NCI-H1092 (cell line): ENCODE results near the gene BSN.

ENCODE experiments used
- DNase-seq: peaks from one replicate; lab custom pipeline; 2025; lab: John Stamatoyannopoulos, UW

BSN gene

GRCh38 chr3:49654955-49655556 is 100.8 kb downstream of the BSN start:
- peak; percentile 17 for DNase-seq

GRCh38 chr3:49655731-49656285 is 101.5 kb downstream of the BSN start:
- no peak for DNase-seq

DNA sequence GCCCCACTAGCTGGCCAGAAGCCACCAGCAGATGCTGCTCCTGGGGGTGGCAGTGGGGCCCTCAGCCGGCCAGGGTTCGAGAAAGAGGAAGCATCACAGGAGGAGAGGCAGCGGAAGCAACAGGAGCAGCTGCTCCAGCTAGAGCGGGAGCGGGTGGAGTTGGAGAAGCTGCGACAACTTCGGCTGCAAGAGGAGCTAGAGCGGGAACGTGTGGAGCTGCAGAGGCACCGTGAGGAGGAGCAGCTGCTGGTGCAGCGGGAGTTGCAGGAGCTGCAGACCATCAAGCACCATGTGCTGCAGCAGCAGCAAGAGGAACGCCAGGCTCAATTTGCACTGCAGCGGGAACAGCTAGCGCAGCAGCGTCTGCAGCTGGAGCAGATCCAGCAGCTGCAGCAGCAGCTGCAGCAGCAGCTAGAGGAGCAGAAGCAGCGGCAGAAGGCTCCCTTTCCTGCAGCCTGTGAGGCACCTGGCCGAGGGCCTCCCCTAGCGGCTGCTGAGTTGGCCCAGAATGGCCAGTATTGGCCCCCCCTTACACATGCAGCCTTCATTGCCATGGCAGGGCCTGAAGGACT is 102.3 kb downstream of the BSN start:
- DNase-seq = no peak

DNA sequence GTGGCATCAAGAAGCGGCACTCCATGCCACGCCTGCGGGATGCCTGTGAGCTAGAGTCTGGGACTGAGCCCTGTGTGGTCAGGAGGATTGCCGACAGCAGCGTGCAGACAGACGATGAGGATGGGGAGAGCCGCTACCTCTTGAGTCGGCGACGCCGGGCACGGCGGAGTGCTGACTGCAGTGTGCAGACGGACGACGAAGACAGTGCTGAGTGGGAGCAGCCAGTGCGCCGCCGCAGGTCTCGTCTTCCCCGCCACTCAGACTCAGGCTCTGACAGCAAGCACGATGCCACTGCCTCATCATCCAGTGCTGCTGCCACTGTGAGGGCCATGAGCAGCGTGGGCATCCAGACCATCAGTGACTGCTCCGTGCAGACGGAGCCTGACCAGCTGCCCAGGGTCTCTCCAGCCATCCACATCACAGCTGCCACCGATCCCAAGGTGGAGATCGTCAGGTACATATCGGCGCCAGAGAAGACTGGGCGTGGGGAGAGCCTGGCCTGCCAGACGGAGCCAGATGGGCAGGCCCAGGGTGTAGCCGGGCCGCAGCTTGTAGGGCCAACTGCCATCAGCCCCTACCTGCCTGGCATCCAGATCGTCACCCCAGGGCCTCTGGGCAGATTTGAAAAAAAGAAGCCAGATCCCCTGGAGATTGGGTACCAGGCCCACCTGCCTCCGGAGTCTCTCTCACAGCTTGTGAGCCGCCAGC is 103.1 kb downstream of the BSN start:
- no peak for DNase-seq

- DNase-seq = no peak
Observed at GRCh38 chr3:49658711-49659110, 104.4 kb downstream of the BSN start.

DNA sequence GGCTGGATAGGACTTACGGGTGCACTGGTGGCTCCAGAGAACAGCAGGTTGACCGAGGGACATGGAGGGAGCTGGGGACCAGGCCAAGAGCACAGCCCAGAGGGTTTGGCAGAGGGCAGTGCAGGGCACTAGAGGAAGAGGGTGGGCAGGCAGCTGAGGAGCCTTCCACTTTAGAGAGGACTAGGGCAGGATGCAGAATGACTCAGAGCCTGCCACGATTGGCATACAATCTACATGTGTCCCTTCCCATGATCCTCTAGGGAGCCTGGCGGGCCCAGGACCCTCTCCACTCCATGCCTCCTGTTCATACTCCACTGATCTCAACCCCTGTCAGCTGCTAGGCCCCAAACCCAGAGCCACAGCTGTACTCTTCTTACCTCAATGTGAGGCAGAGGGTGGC is 105.5 kb downstream of the BSN start:
- no peak for DNase-seq

- DNase-seq = no peak
Observed at GRCh38 chr3:49661281-49661680, 107.0 kb downstream of the BSN start.

- no peak for DNase-seq
Observed at GRCh38 chr3:49662021-49662420, 107.7 kb downstream of the BSN start.

GRCh38 chr3:49662720-49663413 is 108.6 kb downstream of the BSN start:
- no peak for DNase-seq

DNA sequence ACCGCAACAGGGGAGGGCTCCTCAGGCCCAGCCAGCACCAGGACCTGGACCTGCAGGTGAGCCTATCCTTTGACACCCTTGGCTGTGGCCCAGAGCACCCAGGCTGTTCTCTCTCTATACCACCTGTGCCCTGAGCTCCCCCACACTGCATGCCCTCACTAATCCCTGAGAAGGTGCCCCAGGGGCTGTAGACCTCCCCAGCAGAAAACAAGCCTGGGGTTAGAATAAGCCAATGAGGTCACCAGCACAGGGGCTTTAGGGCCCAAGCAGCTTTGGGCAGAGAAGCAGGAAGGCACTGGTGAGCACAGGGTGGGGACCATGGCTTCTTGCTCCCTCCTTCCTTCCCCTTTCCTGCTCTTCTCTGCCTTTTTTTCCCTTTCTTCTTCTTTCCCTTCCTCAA is 109.6 kb downstream of the BSN start:
- DNase-seq = no peak

- DNase-seq = no peak
Observed at GRCh38 chr3:49664300-49664699, 110.0 kb downstream of the BSN start.

DNA sequence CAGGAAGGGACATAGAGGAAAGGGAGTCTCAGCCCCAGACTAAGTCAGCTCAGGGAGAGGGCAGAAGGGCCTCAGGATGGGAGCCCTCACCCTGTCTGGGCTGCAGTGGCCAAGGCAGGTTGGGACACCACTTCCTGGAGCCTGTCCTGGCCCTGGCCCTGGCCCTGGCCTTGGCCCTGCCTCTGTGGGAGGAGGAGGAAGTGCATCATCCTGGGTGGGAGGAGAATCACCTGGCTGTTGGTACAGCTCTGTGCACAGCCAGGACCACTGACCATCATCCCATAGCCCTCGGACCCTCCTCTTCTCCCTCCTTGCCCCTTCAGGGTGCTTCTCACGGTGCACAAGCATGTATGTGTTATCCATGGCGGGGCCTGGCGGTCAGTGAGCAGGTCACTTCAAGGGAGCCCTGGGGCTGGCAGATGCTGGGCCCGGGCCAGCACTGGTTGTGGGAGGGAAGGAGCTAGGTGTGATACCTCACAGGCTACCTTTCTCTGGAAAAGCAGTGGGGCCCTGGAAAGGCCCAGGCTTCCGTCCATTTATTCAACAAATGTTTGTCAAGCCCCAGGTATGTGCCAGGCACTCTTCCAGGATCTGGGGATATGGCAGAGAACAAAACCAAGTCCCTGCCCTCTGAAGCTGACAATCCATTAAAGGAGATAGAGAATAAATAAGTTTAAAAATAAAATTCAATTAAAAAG is 111.7 kb downstream of the BSN start:
- no peak for DNase-seq

GRCh38 chr3:49666592-49666991 is 112.3 kb downstream of the BSN start:
- no peak for DNase-seq

DNA sequence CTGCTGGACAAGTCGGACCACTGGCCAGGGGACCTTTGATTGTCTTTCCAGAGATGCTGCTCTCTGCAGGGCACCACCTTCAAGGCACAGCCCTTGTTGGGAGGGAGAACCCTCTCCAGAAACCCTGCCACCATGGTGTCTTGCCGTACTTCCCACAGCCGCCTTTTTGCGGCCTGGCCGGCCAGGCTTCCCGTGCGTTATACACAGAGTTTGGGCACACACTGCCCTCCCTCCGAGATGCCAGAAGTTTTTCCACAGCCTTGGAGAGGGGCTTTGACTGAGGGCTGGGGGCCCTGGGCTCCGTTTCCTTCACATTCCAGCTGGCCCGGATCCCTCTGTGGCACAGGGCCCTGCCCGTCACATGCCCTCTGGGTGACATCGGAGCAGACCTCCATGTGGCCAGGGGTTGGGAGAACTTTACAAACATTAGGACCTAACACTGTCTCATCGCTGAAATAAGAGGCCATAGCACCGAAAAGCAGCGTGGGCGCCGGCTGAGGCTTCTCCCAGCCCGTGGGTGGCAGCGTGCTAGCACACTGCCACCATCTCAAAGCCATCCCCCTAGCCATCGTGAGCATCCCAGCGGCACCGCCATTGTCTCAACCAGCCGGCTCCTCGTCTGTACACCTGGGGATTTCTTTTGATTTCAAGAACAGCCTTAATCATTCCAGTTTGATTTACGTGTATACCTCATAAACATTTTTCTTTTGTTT is 113.6 kb downstream of the BSN start:
- DNase-seq = no peak

DNA sequence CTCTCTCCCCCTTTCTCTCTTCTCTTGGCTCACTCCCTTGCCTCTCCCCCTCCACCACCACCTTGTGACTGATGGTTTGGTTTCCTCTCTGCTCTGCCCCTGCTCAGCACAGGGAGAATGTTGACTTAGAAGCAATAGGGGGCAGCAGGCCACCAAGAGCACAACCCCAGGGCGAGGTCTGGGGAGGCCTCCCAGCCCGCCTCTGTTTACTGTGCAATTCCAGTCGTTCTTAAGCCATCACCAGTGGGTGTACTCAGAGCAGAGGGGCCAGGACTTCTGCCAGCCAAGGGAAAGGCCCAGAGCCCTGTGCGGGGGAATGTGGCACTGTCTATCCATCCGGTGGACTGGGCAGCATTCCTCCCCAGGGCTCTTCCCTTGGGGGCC is 114.1 kb downstream of the BSN start:
- DNase-seq = no peak

DNA sequence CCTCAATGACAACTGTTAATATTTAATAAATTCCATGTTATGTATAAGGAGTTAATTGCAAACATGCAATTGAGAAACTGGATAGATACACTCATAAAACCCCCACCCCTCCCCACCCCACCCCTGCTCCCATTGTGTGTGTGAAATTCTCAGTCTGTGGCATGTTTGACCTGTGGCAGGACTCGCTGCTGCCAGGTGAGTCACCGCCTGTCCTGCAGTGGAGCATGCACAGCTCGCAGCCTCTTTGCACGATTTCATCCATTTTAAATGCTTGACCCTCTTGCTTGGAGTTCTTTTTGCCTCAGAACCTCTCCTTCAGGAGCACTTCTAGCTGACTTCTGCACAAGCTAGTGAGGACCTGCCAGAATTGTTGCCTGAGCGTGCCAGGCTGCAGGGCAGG is 114.6 kb downstream of the BSN start:
- no peak for DNase-seq

DNA sequence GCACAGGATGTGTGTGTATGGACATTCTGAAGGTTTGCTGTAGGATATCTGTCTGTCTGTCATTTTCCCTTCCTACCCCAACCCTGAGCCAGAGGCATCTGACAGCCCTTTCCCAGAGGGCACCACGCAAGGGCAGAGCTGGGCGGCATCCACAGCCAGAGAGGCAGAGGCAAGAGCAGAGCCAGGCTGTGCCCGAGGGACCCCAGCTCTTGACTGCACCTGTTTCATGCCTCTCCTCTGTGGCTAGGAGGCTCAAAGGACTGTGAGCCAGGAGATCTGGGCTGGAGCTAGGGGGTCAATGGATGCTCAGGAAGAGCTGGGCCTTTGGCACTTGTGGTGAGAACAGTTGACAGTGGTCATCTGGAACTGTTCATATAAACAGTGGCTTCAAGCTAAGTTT is 115.1 kb downstream of the BSN start:
- no peak for DNase-seq

DNA sequence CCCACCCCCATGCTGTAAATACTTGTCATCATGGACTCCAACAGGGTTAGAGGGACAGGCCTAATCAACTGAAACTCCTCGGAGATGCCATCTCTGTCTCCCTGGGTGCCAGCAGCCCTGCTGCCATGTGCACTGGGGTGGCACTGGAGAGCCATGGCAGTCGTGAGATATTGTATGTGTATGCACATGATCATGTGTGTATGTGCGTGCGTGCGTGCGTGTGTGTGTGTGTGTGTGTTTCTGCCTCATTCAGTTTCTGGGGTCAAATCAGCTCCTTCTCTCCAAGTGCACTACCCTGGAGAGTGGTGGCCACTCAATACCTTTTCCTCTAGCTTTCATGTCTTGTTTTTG is 116.6 kb downstream of the BSN start:
- DNase-seq = no peak

GRCh38 chr3:49671291-49672288 is 117.3 kb downstream of the BSN start:
- DNase-seq = no peak

DNA sequence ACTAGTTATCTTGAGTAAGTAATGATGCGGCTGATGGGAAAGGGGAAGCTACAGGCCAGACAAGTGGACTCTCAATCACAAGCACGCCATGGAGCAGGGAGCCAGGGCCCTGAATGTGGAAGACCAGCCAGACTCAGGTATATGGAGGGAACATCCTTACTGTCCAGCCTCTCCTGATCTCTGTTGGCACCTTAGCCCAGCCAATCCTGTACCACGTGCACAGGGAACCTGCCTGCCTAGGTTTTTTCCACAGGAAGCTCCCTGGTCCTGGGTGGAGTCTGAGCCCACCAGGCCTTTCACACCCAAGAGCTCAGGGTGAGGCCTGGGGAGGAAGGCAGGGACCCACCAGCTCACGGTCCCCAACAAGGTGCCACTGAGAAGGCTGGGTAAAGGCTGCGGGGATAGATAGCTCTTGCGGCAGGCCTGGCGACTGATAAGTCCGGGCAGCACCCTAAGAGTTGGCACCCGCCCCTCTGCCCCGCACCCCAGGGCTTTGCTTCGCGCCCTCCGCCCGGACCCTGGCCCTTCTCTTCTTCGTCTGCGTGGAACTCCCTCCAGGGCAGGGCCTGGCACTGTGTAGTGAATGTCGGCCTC is 118.9 kb downstream of the BSN start:
- no peak for DNase-seq
